GM19043 (cell line): ENCODE results near the gene WDSUB1.

Experiments
- ATAC-seq: cut with Tn5 transposase; IDR thresholded peaks from one replicate; pipeline ENCODE4 v1.9.1; 2021; ENCODE audit warnings: low read depth; ENCODE audit not compliant: unreplicated experiment

Gene WDSUB1, protein sequence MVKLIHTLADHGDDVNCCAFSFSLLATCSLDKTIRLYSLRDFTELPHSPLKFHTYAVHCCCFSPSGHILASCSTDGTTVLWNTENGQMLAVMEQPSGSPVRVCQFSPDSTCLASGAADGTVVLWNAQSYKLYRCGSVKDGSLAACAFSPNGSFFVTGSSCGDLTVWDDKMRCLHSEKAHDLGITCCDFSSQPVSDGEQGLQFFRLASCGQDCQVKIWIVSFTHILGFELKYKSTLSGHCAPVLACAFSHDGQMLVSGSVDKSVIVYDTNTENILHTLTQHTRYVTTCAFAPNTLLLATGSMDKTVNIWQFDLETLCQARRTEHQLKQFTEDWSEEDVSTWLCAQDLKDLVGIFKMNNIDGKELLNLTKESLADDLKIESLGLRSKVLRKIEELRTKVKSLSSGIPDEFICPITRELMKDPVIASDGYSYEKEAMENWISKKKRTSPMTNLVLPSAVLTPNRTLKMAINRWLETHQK

DNA sequence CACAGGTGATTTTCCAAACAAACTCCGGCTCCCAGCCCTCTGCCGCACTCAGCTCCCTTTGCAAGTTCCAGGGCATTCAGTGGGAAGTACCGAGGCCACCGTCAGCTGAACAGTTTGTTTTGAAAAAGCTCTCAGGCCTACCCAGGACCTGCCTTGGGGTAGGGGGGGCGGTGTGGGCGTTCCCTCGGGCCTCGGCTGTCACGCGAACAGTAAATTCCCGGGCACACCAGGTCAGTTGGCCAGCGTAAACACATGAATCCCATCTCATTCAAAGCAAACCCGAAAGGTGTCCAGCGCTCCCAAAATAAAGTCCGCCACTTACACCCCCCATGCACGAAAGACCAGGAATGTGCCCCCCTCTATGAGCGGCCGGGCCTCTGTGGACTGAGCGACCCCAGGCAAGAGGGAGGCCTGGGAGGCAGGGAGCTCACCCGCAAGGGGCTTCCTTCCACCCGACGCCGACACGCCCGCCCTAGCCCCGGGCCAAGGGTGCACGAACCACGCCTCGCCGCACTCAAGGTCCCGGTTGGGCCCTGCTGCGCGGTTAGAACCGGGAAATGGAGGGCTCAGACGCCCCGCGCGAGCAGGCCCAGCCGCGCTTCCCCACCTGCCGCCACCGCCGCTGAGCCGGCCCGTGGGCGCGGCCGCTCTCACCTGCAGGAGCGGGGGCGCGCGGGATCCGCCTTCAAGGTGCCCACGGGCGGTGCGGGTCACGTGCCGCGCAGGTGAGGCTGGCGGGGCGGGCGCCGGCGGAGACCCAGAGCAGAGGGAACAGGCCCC, at the start of gene WDSUB1:
WDSUB1 (minus strand) TSS at position 775 of the 780 bp plus-strand sequence. CDS start 3,634 bp downstream, outside the sequence.
- peak; percentile 22 for ATAC-seq

DNA sequence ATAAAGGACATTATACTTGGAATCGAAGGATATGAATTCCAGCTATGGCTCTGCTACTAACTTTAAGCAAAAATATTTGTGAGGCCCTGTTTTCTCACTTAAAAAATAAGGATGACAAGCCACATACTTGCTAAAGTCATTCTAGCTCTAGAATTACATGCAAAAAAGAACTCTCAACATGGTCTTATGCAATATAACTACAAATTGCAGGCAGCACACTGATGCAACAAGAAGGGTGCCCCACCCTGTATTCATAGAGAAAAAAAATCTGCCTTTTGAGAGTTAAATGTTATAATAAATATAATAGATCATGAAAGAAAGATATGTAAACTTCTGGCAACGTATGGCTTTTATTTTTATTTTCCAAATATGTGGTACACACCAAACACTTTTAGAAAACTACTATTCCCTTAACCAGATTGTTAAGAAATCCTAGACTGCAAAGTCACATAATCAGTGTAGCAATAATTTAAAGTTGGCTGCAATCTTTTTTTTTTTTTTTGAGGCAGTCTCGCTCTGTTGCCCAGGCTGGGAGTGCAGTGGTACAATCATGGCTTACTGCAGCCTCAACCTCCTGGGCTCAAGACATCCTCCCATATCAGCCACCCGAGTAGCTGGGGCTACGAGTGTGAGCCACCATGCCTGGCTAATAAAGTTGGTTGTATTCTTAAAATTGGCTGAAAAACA, 40.2 kb upstream of the WDSUB1 start:
- ATAC-seq: no peak

DNA sequence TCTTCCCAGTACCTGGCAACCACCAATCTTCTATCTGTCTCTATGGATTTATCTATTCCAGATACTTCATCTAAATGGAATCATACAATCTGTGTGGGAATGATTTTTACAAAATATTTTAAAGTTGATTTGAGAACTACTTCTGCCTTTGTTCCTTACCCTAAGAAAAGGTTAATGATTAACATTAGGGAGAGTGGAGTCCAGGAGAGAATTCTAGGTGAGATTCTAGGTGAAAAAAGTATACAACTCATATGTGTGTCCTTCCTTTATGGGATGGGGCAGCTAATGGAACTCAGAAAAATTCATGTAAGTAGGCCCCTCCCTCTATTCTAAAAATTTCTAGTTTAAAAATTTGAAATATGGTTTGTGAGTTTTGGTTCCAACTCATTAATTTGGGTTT, 35.9 kb upstream of the WDSUB1 start:
- ATAC-seq: no peak

DNA sequence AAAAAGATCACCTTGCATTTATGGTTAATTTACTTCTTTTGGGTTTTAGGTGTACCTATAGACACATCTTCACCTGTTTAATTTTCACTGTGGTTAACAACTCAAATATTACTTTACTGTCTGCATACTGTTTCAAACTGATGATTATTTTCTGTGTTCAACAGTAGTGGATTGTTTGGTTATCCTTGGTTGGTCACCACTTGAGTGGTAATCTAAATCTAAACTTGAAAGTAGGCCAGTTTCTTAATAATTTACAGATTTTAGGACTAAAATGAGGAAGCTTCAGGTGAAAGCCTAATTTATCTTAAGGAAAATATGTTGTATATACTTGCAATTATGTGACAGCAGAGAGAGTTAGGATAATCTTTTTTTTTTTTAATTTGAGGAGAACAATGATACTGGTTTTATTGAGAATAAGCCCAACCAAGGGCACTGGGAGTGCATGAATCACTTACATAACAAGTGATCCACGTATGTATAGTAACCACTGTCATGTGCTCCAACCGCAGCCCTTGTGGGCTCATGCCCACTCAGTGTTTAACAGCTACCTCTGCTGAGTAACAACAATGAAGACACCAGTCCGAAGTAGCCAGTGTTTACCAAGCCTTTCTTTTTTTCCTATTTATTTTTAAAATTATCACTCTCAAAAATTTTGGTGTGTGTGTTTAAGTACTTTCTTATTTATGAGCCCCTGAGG, 31.0 kb upstream of the WDSUB1 start:
- ATAC-seq: peak; percentile 60

DNA sequence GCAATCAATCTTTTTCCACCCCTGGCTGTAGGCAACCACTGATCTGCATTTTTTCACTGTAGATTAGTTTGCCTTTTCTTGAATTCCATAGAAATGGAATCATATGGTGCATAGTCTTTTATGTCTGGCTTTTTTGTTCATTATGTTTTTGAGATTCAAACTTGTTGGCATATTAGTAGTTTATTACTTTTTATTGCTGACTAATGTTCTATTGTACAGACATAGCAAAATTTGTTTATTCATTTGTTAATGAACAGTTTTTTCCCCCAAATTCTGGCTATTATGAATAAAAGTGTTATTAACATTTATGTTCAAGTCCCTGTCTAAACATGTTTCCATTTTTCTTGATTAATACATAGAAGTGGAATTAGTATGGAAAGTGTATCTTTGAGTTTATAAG, 21.4 kb upstream of the WDSUB1 start:
- no peak for ATAC-seq

DNA sequence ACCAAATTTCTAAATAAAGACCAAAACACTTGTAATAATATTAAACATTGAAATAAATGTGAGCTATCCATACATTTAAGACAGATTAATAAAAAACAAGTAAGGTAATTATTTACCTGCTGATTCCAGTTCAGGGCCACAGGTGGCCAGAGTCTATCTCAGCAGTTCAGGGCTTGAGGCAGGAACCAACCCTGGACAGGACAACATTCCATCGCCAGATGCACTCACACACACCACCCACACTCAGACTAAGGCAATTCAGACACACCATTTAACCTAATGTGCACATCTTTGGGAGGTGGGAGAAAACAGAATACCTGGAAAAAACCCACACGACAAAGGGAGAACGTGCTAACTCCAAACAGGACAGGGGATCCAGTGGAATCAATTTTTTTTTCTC, 14.1 kb upstream of the WDSUB1 start:
- no peak for ATAC-seq

DNA sequence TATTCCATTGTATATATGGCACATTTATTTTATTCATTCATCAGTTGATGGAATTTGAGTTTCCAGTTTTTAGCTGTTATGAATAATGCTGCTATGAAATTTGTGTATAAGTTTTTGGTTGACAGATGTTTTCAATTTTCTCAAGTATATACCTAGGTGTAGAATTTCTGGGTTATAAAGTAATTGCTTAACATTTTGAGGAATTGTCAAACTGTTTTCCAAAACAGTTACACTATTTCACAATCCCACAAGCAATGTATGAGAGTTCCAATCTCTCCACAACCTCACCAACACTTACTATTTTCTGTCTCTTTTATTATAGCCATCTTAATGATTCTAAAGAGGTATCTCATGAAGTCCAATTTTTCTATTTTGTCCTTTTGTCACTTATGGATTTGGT, 12.5 kb upstream of the WDSUB1 start:
- ATAC-seq: no peak

DNA sequence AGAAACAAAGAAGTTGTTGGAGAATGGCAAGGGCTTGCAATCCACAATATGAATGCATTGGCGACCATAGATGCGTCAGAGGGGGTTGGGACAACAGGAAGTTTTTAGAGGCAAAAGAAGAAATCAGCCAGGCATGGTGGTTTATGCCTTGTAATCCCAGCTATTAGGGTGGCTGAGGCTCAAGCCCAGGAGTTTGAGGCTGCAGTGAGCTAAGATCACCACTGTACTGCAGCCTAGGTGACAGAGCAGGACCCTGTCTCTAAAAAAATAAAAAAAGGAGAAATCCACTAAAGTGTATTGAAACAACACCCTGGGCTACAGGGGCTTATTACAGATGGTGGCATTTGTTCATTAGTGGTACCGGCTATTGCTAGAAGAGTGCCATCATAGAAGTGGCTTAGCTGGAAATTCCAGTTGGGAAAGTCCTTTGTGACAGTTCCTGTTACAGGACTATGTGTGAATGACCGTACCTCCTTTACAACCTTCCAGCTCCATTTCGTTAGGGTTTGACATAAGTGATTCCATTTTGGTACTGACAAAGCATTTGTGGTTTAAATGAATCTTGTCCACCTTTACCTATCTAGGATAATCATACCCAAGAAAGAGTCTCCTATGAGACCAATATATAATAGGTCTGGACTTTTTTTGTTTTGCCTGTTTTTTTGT, 10.7 kb upstream of the WDSUB1 start:
- no peak for ATAC-seq

DNA sequence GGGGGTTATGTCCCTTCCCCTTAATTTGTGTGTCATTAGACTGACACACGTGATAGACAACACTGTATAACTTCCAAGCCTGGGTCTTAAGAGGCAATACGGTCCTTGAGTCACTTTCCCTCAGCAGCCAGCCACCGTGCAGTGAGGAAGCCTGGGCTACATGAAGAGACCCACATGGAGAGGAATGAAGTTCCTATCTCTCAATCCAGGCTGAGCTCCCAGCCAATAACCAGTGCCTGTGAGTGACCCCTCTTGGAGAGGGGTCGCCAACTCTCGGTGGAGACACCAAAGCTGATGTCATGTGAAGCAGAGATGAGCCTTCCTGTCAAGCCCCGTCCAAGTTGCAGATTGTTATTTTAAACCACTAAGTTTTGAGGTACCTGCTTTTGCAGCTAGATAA, 5.7 kb upstream of the WDSUB1 start:
- ATAC-seq: no peak

DNA sequence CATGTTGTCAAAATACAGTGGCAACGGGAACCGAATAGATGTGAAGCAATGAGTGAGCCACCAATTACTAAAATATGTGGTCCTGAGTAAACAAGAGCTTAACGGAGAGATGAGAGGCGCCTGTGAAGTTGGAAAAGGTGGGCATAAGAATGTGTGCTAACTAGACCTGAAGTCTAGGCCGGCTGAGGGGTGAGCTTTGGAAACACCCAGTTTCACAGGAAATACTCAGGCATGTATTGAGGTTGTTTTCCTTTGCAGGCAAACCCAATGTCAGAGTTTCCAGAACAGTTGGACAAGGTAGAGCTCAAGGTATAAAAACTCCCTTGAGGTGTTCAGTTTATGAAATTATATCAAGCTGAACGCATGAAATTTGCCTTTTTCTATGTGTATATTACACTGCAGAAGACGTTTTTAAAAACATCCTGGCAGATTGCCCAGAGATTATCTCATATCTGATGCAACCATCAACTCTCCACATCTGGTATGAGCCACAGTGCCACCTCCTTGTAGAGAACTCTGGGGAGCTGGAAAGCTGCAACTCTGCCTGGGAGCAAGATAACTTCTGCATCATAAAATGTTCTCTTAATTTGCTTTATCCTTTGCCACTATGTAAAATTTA, 3.9 kb upstream of the WDSUB1 start:
- ATAC-seq: no peak

DNA sequence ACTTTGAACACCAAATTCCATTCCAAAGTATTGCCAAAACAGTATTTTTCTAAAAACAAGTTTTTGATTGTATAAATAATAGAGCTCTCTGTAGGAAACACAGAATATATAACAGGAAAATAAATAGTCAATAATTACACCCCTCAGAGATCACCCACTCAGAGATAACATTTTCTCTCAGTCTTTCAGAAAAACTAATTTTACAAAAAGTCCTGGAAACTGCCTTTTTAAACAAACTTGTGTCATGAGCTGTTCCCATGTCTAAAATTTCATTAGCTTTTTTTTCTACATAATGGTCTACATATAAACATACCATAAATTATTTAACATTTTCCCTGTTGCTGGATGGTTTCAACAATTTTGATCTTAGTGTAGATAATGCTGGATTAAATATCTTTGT, 1.2 kb upstream of the WDSUB1 start:
- ATAC-seq: no peak

DNA sequence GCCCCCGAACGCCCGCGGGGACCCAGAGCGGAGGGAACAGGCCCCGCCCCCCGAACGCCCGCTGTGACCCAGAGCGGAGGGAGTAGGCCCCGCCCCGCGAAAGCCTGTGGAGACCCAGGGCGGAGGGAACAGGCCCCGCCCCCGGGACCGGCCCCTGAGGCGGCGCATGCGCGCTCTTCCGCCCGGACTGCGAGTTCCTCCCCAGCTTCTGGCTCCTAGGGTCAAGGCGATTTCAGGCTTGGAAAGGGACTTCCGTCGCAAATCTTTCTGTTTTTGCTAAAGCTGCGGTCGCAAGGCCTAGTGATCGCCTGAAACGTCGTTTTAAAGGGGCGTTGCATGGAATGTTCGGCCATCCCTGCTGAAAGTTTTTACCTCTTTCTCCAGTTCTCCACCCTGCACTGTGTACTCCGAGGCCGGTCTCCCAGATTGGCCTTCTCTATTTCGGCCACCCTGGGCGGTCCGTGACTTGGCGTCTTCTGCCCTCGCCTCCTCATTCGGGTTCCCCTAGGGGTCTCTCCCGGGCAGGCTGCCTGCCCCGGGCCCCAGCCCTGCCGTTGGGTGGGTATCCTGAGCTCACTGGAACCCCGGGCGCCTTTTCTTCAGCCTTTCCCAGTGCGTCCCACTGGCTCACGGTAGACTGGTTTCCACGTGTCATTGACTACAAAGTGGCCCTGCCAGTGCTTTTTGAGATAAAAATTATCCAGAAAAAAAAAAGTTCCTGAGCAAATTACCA, 372 bp upstream of the WDSUB1 start:
- ATAC-seq: peak; percentile 83

DNA sequence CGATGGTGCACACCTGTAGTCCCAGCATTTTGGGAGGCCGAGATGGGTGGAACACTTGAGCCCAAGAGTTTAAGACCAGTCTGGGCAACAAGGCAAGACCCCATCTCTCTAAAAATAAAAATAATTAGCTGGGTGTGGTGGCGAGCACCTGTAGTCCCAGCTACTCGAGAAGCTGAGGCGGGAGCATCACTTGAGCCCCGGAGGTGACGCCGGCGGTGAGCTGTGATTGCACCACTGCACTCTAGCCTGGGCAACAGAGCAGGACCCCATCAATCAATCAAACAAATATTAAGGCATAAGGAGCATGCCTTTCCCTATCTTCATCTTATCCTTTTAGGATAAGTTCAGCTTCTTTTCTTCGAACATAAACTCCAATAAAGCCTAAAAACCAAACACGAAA, 1.1 kb downstream of the WDSUB1 start:
- ATAC-seq: no peak

DNA sequence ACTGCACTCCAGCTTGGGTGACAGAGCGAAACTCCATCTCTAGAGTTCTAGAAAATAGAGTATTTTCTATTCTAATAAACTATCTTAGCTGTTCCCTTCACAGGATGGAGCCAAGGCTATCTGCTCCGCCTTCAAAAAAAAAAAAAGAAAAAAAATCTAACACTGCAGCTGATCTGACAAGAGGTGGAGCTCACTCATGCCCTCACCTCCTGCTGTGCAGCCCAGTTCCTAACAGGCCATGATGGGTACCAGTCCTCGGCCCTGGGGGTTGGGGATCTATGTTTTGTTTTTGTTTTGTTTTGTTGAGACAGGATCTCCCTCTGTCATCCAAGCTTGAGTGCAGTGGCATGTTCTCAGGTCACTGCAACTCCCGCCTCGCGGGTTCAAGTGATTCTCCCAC, 3.0 kb downstream of the WDSUB1 start:
- no peak for ATAC-seq

DNA sequence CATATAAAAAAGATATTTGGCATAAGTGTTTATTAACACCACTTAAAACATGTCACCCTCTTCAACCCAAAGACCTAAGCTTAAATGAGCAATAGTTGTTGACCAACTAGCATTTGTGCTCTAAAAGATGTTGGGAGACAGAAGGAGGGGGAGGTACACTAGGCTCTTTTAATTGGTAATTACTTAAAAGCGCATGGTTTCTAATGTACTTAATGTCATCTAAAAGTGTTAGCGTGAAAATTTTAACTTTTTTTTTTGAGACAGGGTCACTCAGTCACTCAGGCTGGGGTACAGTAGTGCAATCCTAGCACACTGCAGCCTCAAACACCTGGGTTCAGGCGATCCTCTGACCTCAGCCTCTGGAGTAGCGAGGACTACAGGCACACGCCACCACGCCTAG, 5.5 kb downstream of the WDSUB1 start:
- ATAC-seq: no peak

DNA sequence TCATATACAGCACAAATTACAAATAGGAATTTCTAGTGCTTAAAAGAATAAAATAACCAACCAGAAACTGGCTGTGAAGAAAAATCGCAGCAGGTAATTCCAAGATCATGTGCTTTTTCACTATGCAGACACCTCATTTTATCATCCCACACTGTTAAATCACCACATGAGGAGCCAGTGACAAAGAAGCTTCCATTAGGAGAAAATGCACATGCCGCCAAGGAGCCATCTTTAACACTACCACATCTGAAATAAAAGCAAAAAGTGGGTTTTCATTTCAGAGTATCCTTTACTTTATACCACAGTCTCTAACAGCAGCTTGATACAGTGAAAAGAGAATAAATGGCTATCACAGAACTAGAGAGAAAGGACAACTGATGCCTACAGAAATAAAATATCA, 6.8 kb downstream of the WDSUB1 start:
- ATAC-seq: no peak

DNA sequence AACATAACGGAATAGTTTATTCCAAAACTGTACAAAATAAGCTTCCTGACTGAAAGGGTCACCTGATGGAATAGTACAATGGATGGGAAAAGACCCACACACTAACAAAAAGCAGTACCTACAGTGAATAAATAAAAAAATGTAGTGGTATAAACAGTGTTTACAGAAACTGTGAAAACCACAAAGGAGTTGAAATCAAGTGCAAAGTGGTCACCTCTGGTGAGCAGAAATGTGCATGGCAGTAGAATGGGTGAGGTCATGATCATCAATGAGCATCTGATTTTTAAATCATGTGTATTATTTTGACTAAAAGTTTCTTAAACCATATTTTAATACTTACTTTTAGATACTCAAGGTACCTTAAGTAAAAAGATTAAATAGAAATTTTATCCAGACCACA, 11.4 kb downstream of the WDSUB1 start:
- ATAC-seq: no peak

DNA sequence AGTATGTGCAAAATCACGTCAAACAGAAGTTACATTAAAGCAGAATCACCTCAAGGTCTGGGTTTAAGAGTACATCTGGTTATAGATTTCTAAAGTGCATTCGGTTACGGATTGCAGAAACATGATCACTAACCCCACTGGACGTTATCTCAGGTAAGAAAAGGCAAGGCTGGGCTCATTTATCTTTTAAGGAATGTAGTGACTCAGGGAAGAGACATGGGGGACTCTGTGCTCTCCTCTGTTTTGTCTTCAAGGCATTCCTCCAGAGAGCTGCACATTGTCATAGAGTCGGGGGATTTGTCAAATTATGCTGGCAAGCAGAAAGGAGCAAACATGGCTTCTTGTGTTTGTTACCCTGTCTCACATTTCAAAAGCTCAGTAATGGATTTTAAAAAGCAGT, 14.3 kb downstream of the WDSUB1 start:
- ATAC-seq: no peak

DNA sequence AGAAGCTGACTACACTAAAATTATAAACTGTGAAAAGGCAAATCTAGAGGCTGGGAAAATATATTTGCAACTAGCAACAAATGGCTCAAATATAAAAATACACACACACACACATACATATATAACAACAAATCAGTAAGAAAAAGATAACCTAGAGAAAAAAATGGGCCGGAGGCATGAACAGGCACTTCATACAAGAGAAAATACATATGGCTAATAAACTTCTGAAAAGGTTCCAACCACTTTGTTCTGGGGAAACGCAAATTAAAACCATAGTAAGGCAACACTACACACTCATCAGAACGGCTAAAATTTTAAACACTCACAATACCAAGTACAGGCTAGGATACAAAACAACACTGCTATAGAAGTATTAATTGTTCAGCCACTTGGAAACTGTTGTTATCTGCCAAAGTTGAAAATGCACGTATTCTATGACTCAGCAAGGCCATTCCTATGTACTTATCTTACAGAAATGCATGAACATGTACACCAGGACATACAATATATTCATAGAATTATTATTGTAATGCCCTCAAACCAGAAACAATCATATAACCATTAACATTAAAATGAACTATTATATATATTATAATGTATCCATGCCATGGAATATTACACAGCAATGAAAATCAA, 15.6 kb downstream of the WDSUB1 start:
- ATAC-seq: no peak
